NCI-H1048 (cell line): Measurements from ENCODE around the gene SPDYC.
A peak's percentile ranks its signal among the peaks of the same experiment; 100 is the strongest.

ENCODE experiments used
- DNase-seq: peaks from one replicate; lab custom pipeline; 2025; lab: John Stamatoyannopoulos, UW

SPDYC gene, protein sequence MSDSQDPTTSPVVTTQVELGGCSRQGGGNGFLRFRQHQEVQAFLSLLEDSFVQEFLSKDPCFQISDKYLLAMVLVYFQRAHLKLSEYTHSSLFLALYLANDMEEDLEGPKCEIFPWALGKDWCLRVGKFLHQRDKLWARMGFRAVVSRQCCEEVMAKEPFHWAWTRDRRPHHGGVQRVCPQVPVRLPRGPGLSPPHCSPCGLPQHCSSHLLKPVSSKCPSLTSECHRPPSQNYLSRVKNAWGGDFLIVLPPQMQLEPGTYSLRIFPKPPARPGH

DNA sequence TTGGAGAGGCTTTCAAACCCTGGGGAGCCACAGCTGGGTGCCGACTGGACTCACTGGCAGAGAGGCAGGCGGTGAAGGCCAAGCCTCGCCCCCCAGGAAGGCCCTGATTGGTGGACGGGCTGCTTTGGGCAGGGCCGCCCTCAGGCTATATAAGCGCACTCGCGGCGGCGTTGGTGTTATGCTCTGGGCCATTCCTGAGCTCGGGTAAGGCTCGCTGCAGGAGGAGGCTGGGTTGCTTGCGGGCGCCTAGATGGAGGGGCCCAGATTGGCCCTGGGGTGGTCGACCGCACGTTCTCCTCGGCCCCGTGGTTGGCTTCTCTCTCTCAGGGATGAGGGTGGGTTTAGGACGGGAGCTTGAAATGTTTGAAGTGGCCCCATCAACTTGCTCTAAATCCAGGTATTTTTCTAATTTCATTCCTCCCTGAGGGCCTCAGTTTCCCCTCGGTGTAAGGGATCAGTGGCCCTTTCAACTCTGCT is at the start of gene SPDYC:
Gene SPDYC (plus strand): TSS at position 176 of the 477 bp plus-strand sequence. CDS start 1,125 bp downstream, outside the sequence.
- DNase-seq, result no peak

GRCh38 chr11:65120831-65121230 is 49.2 kb upstream of the SPDYC start:
- no peak for DNase-seq

DNA sequence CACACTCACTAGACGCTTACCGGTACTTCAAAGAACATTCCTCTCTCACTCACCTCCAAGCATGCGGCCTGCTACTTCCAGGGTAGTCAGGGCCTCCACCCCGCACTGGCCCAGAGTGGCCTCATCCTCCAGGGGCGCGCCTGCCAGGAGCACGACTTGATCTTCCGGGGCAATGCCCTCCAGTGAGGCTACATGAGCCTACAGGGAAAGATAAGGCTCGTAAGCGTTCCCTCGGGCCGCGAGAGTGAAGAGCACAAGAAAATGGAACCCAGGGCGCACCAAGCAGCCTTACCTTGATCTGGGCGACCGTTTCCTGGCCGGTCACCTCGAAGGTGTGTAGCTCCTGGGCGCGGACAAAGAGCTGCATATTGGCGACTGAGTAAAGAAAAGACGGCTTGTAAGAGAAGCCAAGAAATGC is 48.6 kb upstream of the SPDYC start:
- DNase-seq, result no peak

DNA sequence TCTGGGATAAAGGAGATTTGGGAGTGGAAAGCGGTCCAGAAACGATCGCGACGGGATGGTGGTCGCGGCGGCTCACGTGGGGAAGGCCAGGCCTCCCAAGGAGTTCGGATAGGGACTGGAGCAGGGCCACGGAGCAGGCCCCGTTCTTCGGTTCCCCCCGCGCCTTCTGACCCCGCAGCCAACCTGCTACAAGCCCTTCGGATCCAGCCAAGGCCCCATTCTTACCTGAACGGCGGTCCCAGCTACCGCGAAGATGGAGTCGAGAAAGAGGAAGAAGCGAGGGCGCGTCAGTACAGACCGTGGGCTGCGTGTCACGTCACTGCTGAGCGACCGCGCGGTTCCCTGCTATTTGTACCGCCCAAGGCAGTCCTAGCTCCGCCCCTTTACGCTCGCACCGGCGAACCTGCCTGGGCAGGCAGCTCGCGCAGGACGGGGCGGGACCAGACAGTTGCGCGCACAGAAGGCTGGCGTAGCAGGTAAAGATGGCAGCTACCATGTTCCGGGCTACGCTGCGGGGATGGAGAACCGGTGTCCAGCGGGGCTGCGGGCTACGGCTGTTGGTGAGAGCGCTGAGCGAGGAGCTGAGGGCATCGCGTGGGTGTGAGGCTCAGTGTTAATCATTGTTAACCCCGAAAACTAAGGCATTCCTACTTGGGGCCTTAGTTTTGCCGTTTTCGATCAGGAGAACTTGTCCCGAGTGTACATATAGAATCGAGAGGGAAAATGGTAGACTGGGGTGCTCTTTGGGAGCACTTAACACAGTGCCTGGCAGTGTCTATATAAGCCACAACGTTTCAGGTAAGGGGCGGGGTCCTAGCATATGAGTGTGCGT is 48.0 kb upstream of the SPDYC start, which contains the start of the genes FAU and MRPL49:
Gene FAU (minus strand): TSS at position 270 of the 832 bp plus-strand sequence. CDS start 321 bp downstream, outside the sequence.
Gene MRPL49 (plus strand): TSS at position 457 of the 832 bp plus-strand sequence. CDS start 26 bp downstream, at position 483.
- DNase-seq, result peak; percentile 98

- no peak for DNase-seq
Measured at GRCh38 chr11:65124480-65125196, 45.4 kb upstream of the SPDYC start.

GRCh38 chr11:65125197-65126056 is 44.6 kb upstream of the SPDYC start:
- no peak for DNase-seq

DNA sequence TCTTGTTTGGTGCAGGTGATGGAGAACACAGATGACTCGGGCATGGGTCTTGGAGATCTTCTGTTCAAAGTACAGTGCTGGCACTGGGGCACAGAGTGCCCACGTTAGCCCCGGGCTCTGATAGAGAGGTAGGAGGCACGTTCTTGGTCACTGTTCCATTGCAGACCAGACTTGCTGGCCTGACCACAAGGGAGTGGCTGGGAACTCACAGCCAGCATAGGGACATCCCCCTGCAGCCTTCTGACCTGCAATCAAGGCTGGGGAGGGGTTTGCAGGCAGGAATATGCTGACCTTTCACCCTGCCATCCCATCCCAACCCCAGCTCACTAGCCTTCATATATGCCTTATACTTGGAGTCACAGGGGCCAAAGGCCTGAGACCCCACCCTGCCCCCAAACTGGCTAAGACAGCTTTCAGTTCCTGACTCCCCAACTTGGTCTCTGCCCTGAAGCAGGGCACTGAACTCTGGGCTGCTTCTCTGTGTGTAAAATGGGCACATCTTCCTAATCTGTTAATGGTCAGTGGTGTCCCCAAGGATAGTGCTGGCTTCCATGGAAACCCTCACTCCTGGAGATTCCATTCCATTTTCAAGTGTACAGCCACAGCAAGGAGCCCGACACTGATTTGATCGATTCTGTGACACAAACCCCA is 43.3 kb upstream of the SPDYC start:
- no peak for DNase-seq

DNA sequence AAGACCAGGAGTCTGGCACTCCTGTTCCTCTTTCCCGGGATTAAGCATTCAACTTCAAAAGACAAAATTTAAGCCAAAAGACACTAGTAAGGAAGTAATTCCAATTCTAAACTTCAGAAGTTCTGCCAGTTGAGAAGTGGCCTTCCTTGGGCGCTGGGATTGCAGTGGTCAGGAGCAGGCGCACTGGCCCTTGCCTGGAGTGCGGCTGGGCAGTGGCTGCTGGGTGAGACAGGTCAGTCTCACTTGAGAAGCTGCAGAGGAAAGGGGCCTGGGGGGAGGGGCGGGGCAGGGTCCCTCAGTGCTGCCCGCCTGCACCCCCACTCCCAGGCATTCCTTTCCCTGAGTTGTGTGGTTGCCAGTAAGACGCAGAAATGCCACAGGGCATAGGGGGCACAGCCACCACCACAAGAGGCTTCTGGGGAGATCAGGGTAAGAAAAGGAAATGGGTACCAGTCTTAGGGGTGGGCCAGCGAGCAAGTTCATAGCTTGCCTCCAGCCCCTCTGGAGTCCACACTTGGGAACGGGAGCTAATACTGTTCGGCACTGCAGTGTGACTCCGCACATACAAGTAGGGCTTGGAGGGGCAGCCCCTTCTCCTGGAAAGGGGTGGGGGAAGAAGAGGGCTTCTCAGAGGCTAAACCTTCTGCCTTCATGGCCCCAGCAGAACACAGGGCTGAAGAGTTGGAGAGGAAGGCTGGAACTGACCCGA is 42.4 kb upstream of the SPDYC start:
- no peak for DNase-seq

DNA sequence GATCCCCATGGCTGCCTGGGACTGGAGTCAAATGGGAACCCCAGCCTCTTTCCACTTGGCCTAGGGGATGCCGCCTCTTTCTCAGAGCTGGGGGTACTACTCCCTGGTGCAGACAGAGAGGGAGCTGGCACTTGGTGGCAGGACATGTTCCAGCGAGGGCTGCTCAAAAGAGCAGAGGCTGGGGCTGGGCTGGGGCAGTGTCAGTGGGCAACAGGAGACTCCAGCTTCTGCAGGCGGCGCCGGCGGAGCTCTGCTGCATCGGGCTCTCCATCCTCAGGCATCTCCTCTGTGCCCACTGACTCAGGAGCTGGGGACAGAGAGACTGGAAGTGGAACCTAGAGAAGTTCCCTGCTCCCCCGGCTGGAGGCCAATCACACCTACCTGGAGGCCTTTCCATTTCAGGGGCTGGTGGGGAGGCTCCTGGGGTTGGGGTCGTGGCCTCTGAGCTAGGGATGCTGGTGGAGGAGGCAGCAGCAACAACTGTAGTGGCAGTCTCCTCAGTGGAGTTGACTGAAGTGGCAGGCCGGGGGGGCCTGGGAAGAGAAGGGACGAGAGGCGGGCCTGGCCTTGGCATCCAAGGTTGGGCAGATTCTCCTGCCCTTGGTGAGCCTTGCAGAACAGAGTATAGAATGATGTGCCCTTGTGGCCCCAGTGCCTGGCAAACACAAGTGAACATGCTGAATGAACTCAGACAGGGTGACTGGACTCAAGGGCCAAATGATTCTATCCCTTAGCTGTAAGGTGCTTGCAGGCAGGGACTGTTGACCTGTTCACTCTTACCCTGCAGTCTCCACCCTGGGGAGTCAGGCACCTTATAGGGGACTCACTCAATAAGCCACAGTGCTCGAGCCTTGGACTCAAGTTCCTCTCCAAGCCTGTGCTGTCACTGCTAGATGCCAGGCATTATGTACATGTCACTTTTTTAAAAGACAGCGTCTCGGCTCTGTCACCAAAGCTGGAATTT is 41.6 kb upstream of the SPDYC start:
- DNase-seq, result no peak

DNA sequence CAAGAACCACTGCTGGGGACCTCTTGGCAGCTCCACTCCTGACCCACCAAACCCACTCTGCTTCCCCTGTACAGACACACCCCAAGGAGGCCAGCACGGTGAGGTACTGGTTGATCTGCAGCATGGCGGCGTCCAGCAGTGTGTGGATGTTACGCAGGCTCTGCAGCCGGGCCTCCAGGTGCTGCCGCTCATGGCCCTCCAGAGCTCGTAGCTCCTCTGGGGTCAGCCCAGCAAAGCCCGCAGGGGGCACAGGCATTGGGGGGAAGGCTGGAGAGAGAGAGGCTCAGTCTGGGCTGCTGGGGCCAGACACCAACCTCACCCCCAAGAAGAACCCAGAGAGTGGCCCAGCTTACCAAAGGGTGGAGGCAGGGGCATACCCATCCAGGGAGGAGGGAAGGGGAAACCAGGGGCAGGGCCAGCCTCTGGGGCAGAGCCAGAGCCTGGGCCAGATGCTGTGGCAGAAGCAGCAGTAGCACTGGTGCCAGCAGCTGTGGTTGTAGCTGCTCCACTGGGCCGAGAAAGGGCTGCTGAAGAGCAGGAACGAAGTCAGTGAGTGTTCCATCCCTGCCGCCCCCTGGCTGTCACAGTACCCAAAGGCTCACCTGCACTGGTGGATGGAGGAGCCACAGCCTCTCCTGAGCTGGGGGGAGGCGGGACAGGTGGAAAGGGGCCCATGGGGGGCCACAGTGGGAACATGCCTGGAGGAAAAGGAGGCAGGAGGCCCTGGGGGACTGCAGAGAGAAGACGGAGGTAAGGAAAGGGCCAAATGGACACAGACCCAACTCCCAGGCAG is 40.2 kb upstream of the SPDYC start:
- DNase-seq, result no peak

GRCh38 chr11:65130631-65131416 is 39.2 kb upstream of the SPDYC start:
- no peak for DNase-seq

- no peak for DNase-seq
Measured at GRCh38 chr11:65131417-65131776, 38.6 kb upstream of the SPDYC start.

- no peak for DNase-seq
Measured at GRCh38 chr11:65131895-65132237, 38.2 kb upstream of the SPDYC start.

- DNase-seq, result no peak
Measured at GRCh38 chr11:65132238-65132987, 37.6 kb upstream of the SPDYC start.

GRCh38 chr11:65132988-65133700 is 36.9 kb upstream of the SPDYC start:
- no peak for DNase-seq

DNA sequence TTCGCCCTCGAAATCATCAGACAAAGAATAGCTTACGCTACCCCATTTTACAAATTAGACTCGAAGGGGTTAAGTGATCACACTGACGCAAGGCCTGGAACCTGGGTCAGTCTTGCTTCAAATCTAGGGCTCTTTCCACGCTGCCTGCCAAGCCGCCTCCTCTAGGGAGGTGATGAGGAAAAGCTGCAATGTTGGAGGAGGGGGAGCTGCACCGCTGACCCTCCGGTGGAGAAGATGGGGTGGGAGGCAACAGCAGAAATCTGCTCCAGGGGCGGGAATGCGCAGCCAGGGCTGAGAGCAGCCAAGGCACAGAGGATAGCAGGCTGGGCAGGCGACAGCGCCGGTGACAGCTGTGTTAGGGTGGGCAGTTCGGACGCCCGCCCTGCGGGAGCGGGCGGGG is 36.3 kb upstream of the SPDYC start:
- DNase-seq, result no peak
